ENCODE results near the gene NSUN7.
"Not testable (repeated sequence)": the region's sequence is repeated elsewhere in the genome, so short reads cannot be mapped to it uniquely, and the experiment has no call there.

The NSUN7 gene, protein sequence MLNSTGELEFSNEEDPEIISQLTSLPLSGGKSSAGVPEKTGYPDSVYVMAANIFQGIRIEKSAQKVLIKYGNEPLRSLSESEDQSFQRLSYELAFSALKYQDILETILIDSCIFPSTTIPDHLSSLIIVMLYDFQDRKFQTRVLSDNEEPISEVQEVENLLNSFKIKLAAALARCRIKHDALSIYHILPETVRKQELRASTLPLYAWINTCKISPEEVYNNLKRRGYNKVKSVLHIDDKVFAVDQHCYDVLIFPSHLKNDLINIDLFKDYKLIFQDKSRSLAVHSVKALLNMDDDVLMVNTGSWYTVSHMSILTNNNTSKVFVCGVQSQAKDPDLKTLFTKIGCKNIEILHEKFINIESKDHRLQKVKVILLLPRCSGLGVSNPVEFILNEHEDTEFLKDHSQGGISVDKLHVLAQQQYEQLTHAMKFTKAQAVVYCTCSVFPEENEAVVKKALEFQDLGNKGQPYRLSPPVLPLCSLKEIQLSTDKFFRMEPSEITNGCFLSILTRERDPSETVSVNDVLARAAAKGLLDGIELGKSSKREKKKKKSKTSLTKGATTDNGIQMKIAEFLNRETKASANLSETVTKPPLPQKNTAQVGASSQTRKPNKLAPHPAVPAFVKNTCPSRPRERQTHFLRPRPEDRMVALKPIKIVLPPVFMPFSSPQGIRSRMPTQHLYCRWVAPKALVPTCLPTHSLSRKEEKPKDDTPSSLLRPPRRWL

DNA sequence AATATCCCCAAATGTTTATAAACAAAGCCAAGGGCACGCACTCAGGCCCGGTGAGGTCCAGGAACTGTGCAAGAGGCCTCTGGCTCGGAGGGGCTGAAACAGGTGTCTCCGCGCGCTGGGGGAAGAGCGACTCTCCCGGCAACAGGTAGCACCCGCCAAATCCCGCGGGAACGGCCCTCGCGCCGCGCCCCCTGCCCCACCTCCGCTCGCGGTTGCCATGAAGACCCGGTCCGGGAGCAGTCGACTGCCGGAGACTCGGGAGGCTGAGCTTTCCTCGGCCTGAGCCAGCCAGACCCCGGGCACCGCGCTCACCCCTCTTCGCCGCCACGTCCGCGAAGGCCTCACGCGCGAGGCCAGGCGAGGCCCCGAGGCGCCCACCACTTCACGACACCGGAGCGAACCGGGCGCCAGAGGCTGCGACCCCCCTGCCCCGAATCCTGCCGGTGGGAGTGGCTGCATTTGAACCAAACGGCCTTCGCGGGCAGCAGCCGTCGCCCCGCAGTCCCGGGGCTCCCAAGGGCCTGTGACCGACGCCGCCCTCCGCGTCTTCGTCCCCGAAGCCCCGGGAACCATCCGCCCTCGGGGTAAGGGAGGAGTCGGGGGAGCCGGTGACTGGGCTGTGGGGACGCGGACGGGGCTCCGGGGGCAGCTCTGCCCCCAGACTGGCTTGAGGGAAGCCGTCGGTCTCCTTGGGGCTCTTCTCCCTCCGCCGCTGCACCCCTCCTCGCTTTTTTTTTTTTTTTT lies at the start of gene NSUN7:
TSS of gene NSUN7 (plus strand) at position 239 of the 744 bp plus-strand sequence. CDS start 739 bp downstream, outside the sequence.
- peak; percentile 34 for DNase-seq (ENCODE audit: low spot score)
- CTCF ChIA-PET: no interaction called here
- POLR2A ChIA-PET (ENCODE audit: low non-redundant PET): no interaction called here
- TF ChIP-seq, protein P1, sequence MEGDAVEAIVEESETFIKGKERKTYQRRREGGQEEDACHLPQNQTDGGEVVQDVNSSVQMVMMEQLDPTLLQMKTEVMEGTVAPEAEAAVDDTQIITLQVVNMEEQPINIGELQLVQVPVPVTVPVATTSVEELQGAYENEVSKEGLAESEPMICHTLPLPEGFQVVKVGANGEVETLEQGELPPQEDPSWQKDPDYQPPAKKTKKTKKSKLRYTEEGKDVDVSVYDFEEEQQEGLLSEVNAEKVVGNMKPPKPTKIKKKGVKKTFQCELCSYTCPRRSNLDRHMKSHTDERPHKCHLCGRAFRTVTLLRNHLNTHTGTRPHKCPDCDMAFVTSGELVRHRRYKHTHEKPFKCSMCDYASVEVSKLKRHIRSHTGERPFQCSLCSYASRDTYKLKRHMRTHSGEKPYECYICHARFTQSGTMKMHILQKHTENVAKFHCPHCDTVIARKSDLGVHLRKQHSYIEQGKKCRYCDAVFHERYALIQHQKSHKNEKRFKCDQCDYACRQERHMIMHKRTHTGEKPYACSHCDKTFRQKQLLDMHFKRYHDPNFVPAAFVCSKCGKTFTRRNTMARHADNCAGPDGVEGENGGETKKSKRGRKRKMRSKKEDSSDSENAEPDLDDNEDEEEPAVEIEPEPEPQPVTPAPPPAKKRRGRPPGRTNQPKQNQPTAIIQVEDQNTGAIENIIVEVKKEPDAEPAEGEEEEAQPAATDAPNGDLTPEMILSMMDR (conservative IDR thresholded peaks at IDR 0.05; ENCODE audit: low read depth): no peak
- no peak within 1 kb of the TSS for H3K27ac ChIP-seq

DNA sequence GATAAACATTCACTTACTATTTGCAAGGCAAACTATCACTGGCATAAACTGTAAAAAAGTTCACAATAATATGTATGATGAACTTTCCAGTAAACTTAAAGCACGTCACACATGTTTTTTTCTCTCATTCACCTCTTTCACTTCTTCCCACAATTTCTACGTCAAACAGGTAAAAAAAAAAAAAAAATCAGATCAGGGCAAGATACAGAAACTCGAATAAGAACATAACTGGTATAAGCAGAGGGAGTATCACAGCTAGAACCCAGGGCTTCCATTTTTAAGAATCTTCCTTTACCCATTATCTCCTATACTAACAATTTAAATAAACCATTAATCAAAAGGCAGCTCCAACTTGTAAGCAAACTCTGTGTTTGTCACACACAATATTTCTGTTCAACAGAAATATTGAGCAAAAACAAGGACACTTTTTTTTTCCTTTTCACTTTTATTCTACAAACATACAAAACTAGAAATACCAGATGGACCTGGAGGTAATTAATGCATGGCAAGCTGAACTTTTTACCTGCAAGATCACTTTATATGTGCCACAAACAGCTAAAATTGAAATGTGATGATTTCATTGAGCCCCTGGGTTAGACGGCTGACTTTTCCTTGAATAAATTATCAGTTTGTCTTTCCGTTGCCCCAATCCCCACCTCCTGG lies 47.5 kb upstream of the NSUN7 start:
- TF ChIP-seq, protein P1 (conservative IDR thresholded peaks at IDR 0.05; ENCODE audit: low read depth): no peak
- no peak for DNase-seq (ENCODE audit: low spot score)
- CTCF ChIA-PET: interaction anchor here (0.6 kb wide), 1 partner anchor 278 kb away, joined by 7 read pairs; no protein-coding TSS in a partner anchor
- H3K27ac ChIP-seq: no peak overlapping the region
- POLR2A ChIA-PET (ENCODE audit: low non-redundant PET): interaction anchor here (0.6 kb wide), 1 partner anchor 13 kb away, joined by 5 read pairs; no protein-coding TSS in a partner anchor

- POLR2A ChIA-PET (ENCODE audit: low non-redundant PET): interaction anchor here (0.6 kb wide), 1 partner anchor 13 kb away, joined by 5 read pairs; no protein-coding TSS in a partner anchor
- no peak for DNase-seq (ENCODE audit: low spot score)
- TF ChIP-seq, protein P1 (conservative IDR thresholded peaks at IDR 0.05; ENCODE audit: low read depth): no peak
- CTCF ChIA-PET: interaction anchor here (0.6 kb wide), 1 partner anchor 279 kb away, joined by 7 read pairs; no protein-coding TSS in a partner anchor
- H3K27ac ChIP-seq: no peak overlapping the region
Measured at GRCh38 chr4:40702800-40703151, 47.0 kb upstream of the NSUN7 start.

- no peak for DNase-seq (ENCODE audit: low spot score)
- POLR2A ChIA-PET (ENCODE audit: low non-redundant PET): no interaction called here
- H3K27ac ChIP-seq: no peak overlapping the region
- TF ChIP-seq, protein P1 (conservative IDR thresholded peaks at IDR 0.05; ENCODE audit: low read depth): no peak
- CTCF ChIA-PET: interaction anchor here (0.7 kb wide), 1 partner anchor 13 kb away, joined by 4 read pairs; no protein-coding TSS in a partner anchor
Measured at GRCh38 chr4:40704073-40704472, 45.7 kb upstream of the NSUN7 start.

DNA sequence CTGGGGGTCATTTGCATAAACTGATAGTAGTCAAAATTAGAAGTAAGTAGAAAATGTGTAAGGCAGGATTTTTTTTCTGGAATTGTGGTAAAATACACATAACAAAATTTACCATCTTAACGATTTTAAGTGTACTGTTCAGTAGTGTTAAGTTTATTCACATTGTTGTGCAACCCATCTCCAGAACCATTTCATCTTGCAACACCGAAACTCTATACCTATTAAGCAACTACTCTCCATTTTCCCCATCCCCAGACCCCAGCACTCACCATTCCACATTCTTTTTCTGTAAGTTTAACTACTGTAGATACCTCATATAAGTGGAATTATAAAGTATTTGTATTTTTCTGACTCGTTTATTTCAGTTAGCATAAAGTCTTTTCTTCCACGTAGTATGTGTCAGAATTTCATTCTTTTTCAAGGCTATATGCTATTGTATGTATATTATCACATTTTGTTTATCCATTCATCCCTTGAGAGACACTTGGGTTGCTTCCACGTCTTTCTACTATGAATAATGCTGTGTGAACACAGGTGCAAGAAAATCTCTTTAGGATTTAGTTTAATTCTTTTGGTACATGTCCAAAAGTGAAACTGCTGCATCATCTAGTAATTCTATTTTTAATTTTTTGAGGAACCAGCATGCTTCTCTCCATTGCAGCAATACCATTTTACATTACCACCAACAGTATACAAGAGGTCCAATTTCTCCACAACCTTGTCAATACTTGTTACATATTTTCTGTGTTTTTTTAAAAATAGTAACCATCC lies 39.1 kb upstream of the NSUN7 start:
- no peak for DNase-seq (ENCODE audit: low spot score)
- POLR2A ChIA-PET (ENCODE audit: low non-redundant PET): no interaction called here

DNA sequence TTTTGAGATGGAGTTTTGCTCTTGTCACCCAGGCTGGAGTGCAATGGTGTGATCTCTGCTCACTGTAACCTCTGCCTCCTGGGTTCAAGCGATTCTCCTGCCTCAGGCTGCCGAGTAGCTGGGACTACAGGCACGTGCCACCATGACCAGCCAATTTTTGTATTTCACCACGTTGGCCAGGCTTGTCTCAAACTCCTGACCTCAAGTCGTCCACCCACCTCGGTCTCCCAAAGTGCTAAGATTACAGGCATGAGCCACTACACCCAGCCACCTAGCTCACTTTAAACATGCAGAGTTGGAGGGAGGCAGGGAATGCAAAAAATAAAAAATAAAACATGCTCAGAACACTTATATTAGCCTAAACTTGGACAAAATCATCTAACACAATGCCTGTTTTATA lies 36.8 kb upstream of the NSUN7 start:
- CTCF ChIA-PET; POLR2A ChIA-PET (ENCODE audit: low non-redundant PET); DNase-seq (ENCODE audit: low spot score); H3K27ac ChIP-seq: not testable (repeated sequence)

More for the DNA sequence above, 39.1 kb upstream of the NSUN7 start:
- TF ChIP-seq, protein P1 (conservative IDR thresholded peaks at IDR 0.05; ENCODE audit: low read depth): no peak
- CTCF ChIA-PET: interaction anchor here (0.6 kb wide), 1 partner anchor 76 kb away, joined by 4 read pairs; no protein-coding TSS in a partner anchor
- no peak overlapping the region for H3K27ac ChIP-seq

Measured in RWPE1 (cell line).